Transverse colon (tissue), 4 donors: ENCODE data around the gene LBX1. TPM values are rescaled to one million over a fixed set of nuclear protein-coding genes. Genes with fewer than 3 reads are reported as not detected.
A peak's percentile ranks its signal among the peaks of the same experiment; 100 is the strongest.

Source experiments
- DNase-seq: peaks from one replicate; pipeline ENCODE4 v3.0.0-alpha.2; 2019
- H3K27ac ChIP-seq, 4 donors: fragments of 200-600 bp; sonication (generic); 2 replicates each; pipeline ENCODE4 v1.5.1; 2016 to 2018; ENCODE audit warnings: inconsistent platforms in 4 of 4
- H3K27me3 ChIP-seq: fragments of 200-600 bp; sonication (generic); 2 replicates; pipeline ENCODE4 v1.5.1; 2017; ENCODE audit warnings: inconsistent platforms
- H3K36me3 ChIP-seq, 4 donors: fragments of 200-600 bp; sonication (generic); 2 replicates each; pipeline ENCODE4 v1.5.1; 2017 to 2019; ENCODE audit warnings: inconsistent platforms in 4 of 4
- H3K4me1 ChIP-seq, 4 donors: fragments of 200-600 bp; sonication (generic); 2 replicates each; pipeline ENCODE4 v1.5.1; 2017 to 2020; ENCODE audit warnings: inconsistent platforms in 4 of 4
- H3K4me3 ChIP-seq, 4 donors: fragments of 200-600 bp; sonication (generic); 1 replicate in 1 of 4; 2 replicates in 3 of 4; pipeline versions ENCODE4 v1.5.1 to v1.6.1; 2017 to 2019; ENCODE audit warnings: inconsistent platforms in 4 of 4
- H3K9me3 ChIP-seq, 2 donors: fragments of 200-600 bp; sonication (generic); 2 replicates each; pipeline ENCODE4 v1.5.1; 2017 to 2019; ENCODE audit warnings: inconsistent platforms in 2 of 2
- EP300 ChIP-seq: sonication (generic); formaldehyde crosslinking; IDR thresholded peaks from one replicate; pipeline ENCODE4 v1.6.1; 2017; ENCODE audit warnings: antibody characterized with exemption, low read depth
- POLR2A ChIP-seq: fragments of 450-650 bp; IDR thresholded peaks from one replicate; pipeline ENCODE4 v1.6.1; 2016; ENCODE audit warnings: antibody characterized with exemption, mild to moderate bottlenecking, moderate library complexity
- POLR2AphosphoS5 ChIP-seq, 3 donors: sonication (generic); formaldehyde crosslinking; IDR thresholded peaks; one replicate each; pipeline ENCODE4 v1.6.1; 2016; ENCODE audit warnings: antibody characterized with exemption in 3 of 3
- WGBS, 2 donors: methylation state at CpG; one replicate each; pipeline ENCODE4 v1.1.5; 2018; ENCODE audit warnings: low coverage in 1 of 2; 5-methylcytosine and 5-hydroxymethylcytosine counted together
- in situ Hi-C, 4 donors: fragments of 200-750 bp; cut with MboI; loops; one replicate each; pipeline versions ENCODE4 v1.15.0 to v1.15.1; 2017; ENCODE audit warnings: low sequenced_read_pairs in 3 of 4, low pct_ligation_motif_present in 1 of 4, low pct_unique_long_range_greater_than_20kb in 1 of 4
- intact Hi-C: fragments of 100-400 bp; cut with DNase I; formaldehyde crosslinking; loops from one replicate; pipeline ENCODE4 v1.15.1; 2023; ENCODE audit warnings: low total_unique reads
- total RNA-seq, 4 donors: library from RNA; depleted of rRNA; stranded (reverse); fragments of >200 nt; gene quantifications; one replicate each; pipeline ENCODE4 v1.1.0, GENCODE V29; 2016
- TF ChIP-seq, protein P1 (sequence below), 5 experiments: fragments of 200-600 bp in 3 of 5; fragments of 450-650 bp in 2 of 5; sonication (generic) in 3 of 5; IDR thresholded peaks; 1 replicate in 2 of 5; 2 replicates in 3 of 5; pipeline ENCODE4 v1.5.1; 2016 to 2017; ENCODE audit warnings: antibody characterized with exemption in 5 of 5, inconsistent platforms in 3 of 5, mild to moderate bottlenecking in 2 of 5, moderate library complexity in 1 of 5

LBX1 gene
- total RNA-seq, 4 donors from 2014 or later, result not detected

DNA sequence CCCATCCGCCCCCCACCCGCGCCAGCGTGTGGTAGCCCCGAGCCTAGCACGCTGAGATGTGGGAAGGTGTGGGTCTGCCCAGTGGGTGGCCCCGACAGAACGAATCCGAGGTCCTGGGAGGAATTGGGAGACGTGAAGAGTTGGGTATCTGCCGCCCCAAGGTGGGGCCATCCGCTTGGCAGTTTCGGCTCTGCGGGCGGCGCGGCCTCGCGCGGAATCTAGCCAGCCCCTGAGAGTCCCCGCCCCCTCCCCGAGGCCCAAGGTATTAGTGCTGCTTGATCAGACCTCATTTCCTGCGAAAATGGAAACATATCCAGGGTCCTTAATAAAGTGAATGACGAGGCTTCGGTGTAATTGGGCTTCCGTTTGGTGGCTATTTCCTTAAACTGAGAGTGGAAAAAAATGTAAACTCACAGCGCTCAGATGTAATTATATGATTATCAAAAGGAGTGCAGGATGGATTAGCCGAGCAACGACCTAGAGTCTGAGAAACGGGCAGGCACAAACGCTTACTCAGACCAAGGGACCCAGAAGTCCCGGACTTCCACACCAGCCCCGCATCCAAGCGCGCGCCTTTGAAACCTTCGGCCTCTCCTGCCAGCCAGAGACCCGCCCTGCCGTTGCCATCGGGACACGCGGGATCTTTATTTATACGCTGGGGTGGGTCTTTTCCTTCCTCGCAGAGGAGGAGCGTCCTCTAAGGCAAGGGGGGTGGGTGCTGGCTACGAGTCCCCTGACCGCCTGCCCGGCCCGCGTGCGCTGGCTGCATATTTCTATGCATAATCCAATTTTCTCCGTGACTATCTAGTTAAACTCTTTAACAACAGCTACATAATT lies 12.8 kb downstream of the LBX1 start:
- Histone ChIP-seq H3K27me3 (peaks cover 98% of the 10 kb centered on the region), H3K4me1 (peaks cover 8 to 48% (median 33%) of the 10 kb centered on the region in 4 donors), H3K36me3 (no peaks in the 10 kb centered on the region), H3K27ac (no peak overlapping the region), H3K4me3 (no peak overlapping the region), H3K9me3 (no peaks in the 10 kb centered on the region)
- in situ Hi-C loops, result loop anchor here (10.0 to 25.0 kb wide), 4 partner anchors 246 to 546 kb away; no protein-coding TSS in a partner anchor
- no peak for DNase-seq
- intact Hi-C loops, result loop anchor here (10.0 kb wide), 1 partner anchor 78 kb away; no protein-coding TSS in a partner anchor
- WGBS, 2 donors, result 3 to 18% methylated on average over 7 to 35 of the region's 52 CpGs
- TF ChIP-seq POLR2AphosphoS5 (IDR thresholded peaks at IDR 0.05), result no peak
- TF ChIP-seq EP300, result no peak
- TF ChIP-seq POLR2A, result no peak
- TF ChIP-seq, protein P1, sequence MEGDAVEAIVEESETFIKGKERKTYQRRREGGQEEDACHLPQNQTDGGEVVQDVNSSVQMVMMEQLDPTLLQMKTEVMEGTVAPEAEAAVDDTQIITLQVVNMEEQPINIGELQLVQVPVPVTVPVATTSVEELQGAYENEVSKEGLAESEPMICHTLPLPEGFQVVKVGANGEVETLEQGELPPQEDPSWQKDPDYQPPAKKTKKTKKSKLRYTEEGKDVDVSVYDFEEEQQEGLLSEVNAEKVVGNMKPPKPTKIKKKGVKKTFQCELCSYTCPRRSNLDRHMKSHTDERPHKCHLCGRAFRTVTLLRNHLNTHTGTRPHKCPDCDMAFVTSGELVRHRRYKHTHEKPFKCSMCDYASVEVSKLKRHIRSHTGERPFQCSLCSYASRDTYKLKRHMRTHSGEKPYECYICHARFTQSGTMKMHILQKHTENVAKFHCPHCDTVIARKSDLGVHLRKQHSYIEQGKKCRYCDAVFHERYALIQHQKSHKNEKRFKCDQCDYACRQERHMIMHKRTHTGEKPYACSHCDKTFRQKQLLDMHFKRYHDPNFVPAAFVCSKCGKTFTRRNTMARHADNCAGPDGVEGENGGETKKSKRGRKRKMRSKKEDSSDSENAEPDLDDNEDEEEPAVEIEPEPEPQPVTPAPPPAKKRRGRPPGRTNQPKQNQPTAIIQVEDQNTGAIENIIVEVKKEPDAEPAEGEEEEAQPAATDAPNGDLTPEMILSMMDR (IDR thresholded peaks at IDR 0.05), result no peak

DNA sequence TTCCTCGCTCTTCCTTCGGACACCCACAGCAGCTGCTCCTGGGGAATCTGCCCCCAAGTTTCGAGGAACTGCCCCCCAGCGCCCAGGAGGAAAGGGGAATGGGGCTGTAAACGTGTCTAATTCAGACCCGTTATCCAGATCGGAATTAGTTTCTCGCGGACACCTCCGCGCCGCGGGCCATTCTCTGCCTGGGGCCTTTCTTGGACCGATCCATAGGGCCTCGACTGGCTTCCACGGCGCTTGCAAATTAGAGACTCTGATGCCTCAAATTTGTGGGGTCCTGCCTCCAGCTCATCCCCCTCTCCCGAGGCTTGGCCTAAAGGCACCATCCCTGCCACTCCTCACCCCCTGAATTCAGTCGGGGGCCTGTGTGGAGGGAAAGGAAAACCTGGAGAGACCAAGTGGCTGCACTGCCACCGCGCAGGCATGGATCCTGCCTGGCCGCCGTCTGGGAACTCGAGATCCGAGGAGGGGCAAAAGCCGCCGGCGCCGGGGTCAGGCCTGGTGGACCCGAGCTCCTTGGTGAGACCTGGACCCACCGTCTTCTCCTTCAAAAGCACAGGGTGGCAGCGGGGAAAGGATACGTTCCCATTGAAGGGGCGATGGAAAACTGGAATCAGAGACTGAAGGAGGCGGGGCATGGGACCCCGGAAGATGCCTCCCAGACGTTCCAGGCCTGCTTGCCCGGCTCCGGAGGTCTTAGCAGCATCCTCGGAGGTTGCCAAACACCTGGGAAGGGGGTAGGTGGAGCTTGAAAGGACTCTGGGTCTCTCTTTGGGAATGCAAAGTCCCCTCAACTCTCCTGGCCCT lies 13.7 kb downstream of the LBX1 start:
- Histone ChIP-seq H3K27me3 (peaks cover 98% of the 10 kb centered on the region), H3K4me1 (peaks cover 8 to 48% (median 33%) of the 10 kb centered on the region in 4 donors), H3K36me3 (no peaks in the 10 kb centered on the region), H3K27ac (no peak overlapping the region), H3K4me3 (no peak overlapping the region), H3K9me3 (no peaks in the 10 kb centered on the region)
- no peak for DNase-seq
- TF ChIP-seq, protein P1 (IDR thresholded peaks at IDR 0.05), result no peak
- TF ChIP-seq EP300, result no peak
- TF ChIP-seq POLR2AphosphoS5 (IDR thresholded peaks at IDR 0.05), result no peak
- TF ChIP-seq POLR2A, result no peak
- intact Hi-C loops (loop anchor here (10.0 kb wide), 1 partner anchor 79 kb away; no protein-coding TSS in a partner anchor), in situ Hi-C loops (loop anchor here (10.0 to 25.0 kb wide), 4 partner anchors 247 to 547 kb away; no protein-coding TSS in a partner anchor)
- WGBS, 2 donors, result 18% methylated on average over 40 of the region's 40 CpGs; no CpG with 5 or more reads in 1 of the 2 donors

DNA sequence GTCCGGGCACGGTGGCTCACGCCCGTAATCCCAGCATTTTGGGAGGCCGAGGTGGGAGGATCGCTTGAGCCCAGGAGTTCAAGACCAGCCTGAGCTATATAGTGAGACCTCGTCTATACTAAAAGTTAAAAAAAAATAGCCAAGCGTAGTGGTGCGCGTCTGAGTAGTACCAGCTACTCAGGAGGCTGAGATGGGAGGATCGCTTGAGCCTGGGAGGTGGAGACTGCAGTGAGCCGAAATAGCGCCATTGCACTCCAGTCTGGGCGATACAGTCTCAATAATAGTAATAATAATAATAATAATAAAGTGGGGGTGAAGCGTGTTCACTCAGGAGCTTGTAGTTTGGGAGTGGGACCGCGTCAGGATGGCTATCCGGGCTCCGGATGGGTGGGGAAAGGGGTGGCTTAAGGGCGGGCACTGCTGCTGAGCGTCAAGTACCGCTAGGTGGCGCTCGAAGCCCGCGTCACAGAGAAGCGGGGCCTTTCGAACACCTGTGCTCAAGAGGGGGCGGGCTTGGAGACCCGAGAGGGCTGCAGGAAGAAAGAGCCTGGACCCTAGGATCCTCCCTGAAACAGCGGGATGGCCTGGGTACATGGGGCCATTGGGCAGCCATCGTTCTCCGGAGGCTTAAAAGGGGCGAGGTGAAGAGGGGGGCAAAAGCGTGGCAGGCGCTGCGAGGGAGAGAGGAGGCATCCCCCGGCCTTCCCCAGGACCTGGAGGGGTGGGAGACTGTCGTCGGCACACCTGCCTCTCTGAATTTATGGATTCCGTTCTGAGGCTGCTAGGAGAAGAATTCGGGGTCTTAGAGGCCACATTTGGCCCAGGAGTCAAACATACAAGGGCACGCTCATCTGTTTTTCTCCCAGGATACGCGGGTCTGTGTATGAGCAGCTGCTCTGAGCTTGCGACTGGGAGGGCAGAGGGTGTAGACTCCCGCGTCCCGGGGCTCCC lies 14.5 kb downstream of the LBX1 start:
- intact Hi-C loops (loop anchor here (1.0 to 10.0 kb wide), 2 partner anchors 47 to 80 kb away; no protein-coding TSS in a partner anchor), in situ Hi-C loops (loop anchor here (10.0 to 25.0 kb wide), 4 partner anchors 248 to 548 kb away; no protein-coding TSS in a partner anchor)
- 10 to 30% methylated on average over 4 to 49 of the region's 49 CpGs for WGBS, 2 donors
- H3K4me3 ChIP-seq, result peak overlapping the region in 1 of 4 donors; percentile 4
- H3K9me3 ChIP-seq, result no peaks in the 10 kb centered on the region
- H3K27me3 ChIP-seq, result peaks cover 97% of the 10 kb centered on the region
- TF ChIP-seq, protein P1 (IDR thresholded peaks at IDR 0.05), result peak; percentile 70 to 92 (median 85)
- no peak for TF ChIP-seq POLR2A
- H3K27ac ChIP-seq, result no peak overlapping the region
- DNase-seq, result peak; percentile 61
- H3K4me1 ChIP-seq, result peaks cover 8 to 48% (median 33%) of the 10 kb centered on the region in 4 donors
- no peaks in the 10 kb centered on the region for H3K36me3 ChIP-seq
